Stimulated activated memory B cell treated with anti-CD40 and anti-IgM and Interleukin-4, amounts not matched to agents 10 μg/mL and 1 μg/mL and 100 μg/mL, for 72 hours (primary cell): ENCODE measurements around the gene SERPINA5.
"Not testable (repeated sequence)": the region's sequence is repeated elsewhere in the genome, so short reads cannot be mapped to it uniquely, and the experiment has no call there.

ENCODE experiments used
- ATAC-seq: fragments of 150-1000 bp; cut with Tn5 transposase; 2 replicates; pipeline ENCODE4 v1.10.0; 2021
- H3K27ac Mint-ChIP-seq: one replicate; pipeline ENCODE4 v1.8.0; 2022; ENCODE audit warnings: mild to moderate bottlenecking, mixed read lengths
- H3K27me3 Mint-ChIP-seq: one replicate; pipeline ENCODE4 v1.8.0; 2022; ENCODE audit warnings: mixed read lengths
- H3K36me3 Mint-ChIP-seq: one replicate; pipeline ENCODE4 v1.8.0; 2022; ENCODE audit warnings: mixed read lengths
- H3K4me1 Mint-ChIP-seq: one replicate; pipeline ENCODE4 v1.8.0; 2022; ENCODE audit warnings: mixed read lengths
- H3K4me3 Mint-ChIP-seq: one replicate; pipeline ENCODE4 v1.8.0; 2022; ENCODE audit warnings: mild to moderate bottlenecking, moderate library complexity, mixed read lengths
- H3K9me3 Mint-ChIP-seq: one replicate; pipeline ENCODE4 v1.8.0; 2022; ENCODE audit warnings: mixed read lengths

Gene SERPINA5

DNA sequence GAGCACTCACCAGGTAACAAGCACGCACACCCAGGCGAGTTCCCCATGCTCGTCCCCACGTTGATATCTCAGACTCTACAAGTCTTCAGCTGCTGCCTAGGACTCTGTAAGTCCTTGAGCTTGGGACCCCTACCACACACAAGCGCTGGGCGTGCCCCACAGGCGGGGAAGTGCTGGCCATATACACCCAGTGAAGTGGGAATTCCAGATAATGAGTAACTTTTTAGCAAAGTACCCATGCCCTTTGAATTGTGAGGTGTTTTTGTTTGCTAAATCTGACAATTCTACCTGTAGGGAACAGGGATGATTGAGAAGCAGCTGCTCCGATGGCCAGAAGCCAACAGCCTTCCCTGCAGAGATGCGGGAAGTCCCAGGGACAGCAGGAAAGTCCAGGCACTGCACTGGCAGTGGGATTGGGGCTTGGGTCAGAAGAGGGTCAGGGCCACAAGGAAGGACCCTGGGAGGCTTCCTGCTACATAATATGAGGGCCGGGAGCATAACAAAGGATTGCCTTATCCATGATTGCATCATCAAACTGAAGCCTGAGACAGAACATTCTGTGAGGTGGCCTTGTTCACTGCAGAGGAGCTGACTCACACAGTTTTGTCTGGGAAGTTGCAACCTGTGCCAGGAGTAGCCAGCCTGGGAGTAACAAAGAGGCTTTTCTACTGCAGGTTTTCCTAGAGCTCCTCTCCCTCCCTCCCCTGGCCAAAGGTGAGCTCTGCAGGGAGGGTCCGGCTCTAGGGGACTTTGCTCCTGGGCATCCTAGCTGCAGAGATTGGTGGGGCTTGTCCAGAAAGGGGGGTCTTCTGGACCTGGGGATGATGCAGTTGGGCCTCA, 17.8 kb downstream of the SERPINA5 start:
- no peaks in the 10 kb centered on the region for H3K4me1 Mint-ChIP-seq
- no peak overlapping the region for H3K4me3 Mint-ChIP-seq
- H3K27ac Mint-ChIP-seq: no peak overlapping the region
- peaks cover 4% of the 10 kb centered on the region for H3K9me3 Mint-ChIP-seq
- H3K27me3 Mint-ChIP-seq: peaks cover 25% of the 10 kb centered on the region
- no peaks in the 10 kb centered on the region for H3K36me3 Mint-ChIP-seq
- ATAC-seq: no peak

DNA sequence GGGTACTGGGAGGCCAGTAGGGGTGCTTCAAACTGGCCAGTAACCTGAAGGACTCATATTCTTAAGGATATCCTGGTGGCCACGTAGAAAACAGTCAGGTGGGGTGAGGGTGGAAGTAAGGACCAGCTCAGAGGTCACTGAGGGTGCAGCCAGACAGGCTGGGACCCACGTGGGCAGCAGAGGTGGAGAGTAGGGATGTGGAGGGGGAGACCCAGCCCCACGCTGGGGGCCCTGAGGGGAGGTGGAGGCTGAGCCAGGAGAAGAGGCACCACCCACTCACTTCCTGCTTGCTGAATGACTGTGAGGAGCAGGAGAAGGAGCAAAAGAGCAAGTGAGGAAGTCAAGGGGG, 18.4 kb downstream of the SERPINA5 start:
- Mint-ChIP-seq H3K27me3 (peaks cover 24% of the 10 kb centered on the region), H3K4me3 (no peak overlapping the region), H3K27ac (no peak overlapping the region), H3K36me3 (no peaks in the 10 kb centered on the region), H3K9me3 (peaks cover 4% of the 10 kb centered on the region), H3K4me1 (no peaks in the 10 kb centered on the region)
- ATAC-seq: no peak

- peaks cover 19% of the 10 kb centered on the region for H3K27me3 Mint-ChIP-seq
- H3K9me3 Mint-ChIP-seq: peaks cover 4% of the 10 kb centered on the region
- H3K4me3 Mint-ChIP-seq: no peak overlapping the region
- no peak overlapping the region for H3K27ac Mint-ChIP-seq
- no peaks in the 10 kb centered on the region for H3K36me3 Mint-ChIP-seq
- ATAC-seq: no peak
- H3K4me1 Mint-ChIP-seq: no peaks in the 10 kb centered on the region
These were observed 18.9 kb downstream of the SERPINA5 start for GRCh38 chr14:94600148-94600545.

DNA sequence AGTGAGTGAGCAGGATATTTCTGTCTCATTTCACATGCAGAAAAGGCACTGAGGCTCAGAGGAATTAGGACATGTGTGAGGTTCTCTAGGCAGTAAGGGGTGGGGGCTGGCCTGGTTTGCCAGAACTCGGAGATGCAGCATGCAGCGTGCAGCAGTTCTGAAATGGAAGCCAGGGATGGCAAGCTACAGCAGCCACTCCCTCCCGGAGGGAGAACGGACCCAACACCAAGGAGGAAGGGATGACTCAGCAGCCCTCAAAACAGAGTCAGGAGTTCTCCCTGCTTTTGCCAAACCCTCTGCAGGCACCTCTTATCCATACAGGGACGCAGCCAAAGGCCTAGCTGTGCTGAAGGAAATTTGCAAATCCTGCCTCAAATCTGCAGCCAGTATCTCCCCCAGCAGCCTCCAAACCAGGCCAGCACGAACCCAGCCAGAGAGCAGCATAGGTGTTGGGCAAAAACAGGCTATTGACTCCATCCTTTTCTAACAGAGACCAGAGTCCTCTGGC, 20.7 kb downstream of the SERPINA5 start:
- Mint-ChIP-seq H3K4me1 (no peaks in the 10 kb centered on the region), H3K36me3 (no peaks in the 10 kb centered on the region), H3K27ac (no peak overlapping the region), H3K27me3 (peaks cover 9% of the 10 kb centered on the region), H3K4me3 (no peak overlapping the region), H3K9me3 (peaks cover 4% of the 10 kb centered on the region)
- no peak for ATAC-seq

- Mint-ChIP-seq H3K27me3 (peaks cover 9% of the 10 kb centered on the region), H3K4me3 (no peak overlapping the region), H3K4me1 (no peaks in the 10 kb centered on the region), H3K27ac (no peak overlapping the region), H3K9me3 (peaks cover 8% of the 10 kb centered on the region), H3K36me3 (no peaks in the 10 kb centered on the region)
- ATAC-seq: no peak
These were observed 21.5 kb downstream of the SERPINA5 start for GRCh38 chr14:94602722-94603121.

GRCh38 chr14:94605361-94605760, 24.1 kb downstream of the SERPINA5 start:
- H3K4me3 Mint-ChIP-seq: no peak overlapping the region
- peaks cover 9% of the 10 kb centered on the region for H3K27me3 Mint-ChIP-seq
- peaks cover 16% of the 10 kb centered on the region for H3K9me3 Mint-ChIP-seq
- H3K27ac Mint-ChIP-seq: no peak overlapping the region
- no peaks in the 10 kb centered on the region for H3K36me3 Mint-ChIP-seq
- H3K4me1 Mint-ChIP-seq: no peaks in the 10 kb centered on the region
- ATAC-seq: no peak

GRCh38 chr14:94608966-94609365, 27.7 kb downstream of the SERPINA5 start:
- H3K27me3 Mint-ChIP-seq, H3K4me1 Mint-ChIP-seq, ATAC-seq, H3K36me3 Mint-ChIP-seq, H3K4me3 Mint-ChIP-seq, H3K27ac Mint-ChIP-seq: not testable (repeated sequence)
- H3K9me3 Mint-ChIP-seq: peaks cover 12% of the 10 kb centered on the region

- ATAC-seq: no peak
- H3K4me1 Mint-ChIP-seq: no peaks in the 10 kb centered on the region
- H3K27ac Mint-ChIP-seq: no peak overlapping the region
- no peak overlapping the region for H3K4me3 Mint-ChIP-seq
- peaks cover 13% of the 10 kb centered on the region for H3K9me3 Mint-ChIP-seq
- no peaks in the 10 kb centered on the region for H3K36me3 Mint-ChIP-seq
- no peaks in the 10 kb centered on the region for H3K27me3 Mint-ChIP-seq
These were observed 30.0 kb downstream of the SERPINA5 start for GRCh38 chr14:94611179-94611578.

DNA sequence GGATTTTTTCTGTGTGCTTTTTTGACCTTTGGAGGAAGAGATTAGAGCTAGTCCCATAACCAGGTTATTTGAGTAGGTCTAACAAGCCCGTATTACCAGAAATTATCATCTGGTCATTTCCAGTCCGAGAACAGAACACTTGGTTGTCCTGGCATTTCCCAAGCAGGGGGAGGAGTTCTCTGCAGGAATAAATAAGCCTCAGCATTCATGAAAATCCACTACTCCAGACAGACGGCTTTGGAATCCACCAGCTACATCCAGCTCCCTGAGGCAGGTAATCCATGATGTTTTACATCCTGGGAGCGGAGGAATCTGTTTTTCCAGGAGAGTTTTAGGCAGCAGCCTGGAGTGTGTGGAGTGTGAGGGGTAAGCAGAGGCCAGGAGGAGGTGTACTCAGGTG, 30.9 kb downstream of the SERPINA5 start, which contains the start of gene SERPINA3:
SERPINA3 (plus strand) TSS at position 218 of the 400 bp plus-strand sequence. CDS start 2,051 bp downstream, outside the sequence.
- no peaks in the 10 kb centered on the region for H3K27me3 Mint-ChIP-seq
- ATAC-seq: no peak

GRCh38 chr14:94612580-94613554, 31.6 kb downstream of the SERPINA5 start:
- Mint-ChIP-seq H3K4me3 (no peak overlapping the region), H3K9me3 (peaks cover 17% of the 10 kb centered on the region), H3K27me3 (no peaks in the 10 kb centered on the region), H3K36me3 (no peaks in the 10 kb centered on the region), H3K27ac (no peak overlapping the region), H3K4me1 (no peaks in the 10 kb centered on the region)
- no peak for ATAC-seq

More for the DNA sequence above, 30.9 kb downstream of the SERPINA5 start, which contains the start of gene SERPINA3:
- Mint-ChIP-seq H3K27ac (no peak within 1 kb of the TSS), H3K36me3 (no peaks in the 10 kb centered on the region), H3K4me1 (no peaks in the 10 kb centered on the region), H3K4me3 (no peak within 1 kb of the TSS), H3K9me3 (peaks cover 20% of the 10 kb centered on the region)

- peaks cover 22% of the 10 kb centered on the region for H3K9me3 Mint-ChIP-seq
- no peak for ATAC-seq
These were observed 32.8 kb downstream of the SERPINA5 start for GRCh38 chr14:94613720-94614644.

DNA sequence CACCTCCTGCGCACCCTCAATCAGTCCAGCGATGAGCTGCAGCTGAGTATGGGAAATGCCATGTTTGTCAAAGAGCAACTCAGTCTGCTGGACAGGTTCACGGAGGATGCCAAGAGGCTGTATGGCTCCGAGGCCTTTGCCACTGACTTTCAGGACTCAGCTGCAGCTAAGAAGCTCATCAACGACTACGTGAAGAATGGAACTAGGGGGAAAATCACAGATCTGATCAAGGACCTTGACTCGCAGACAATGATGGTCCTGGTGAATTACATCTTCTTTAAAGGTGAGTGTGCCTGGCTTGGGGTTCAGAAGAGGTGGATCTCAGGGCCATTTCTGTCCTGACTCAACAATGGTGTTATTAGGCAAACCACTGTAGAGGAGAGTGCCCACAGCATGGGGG, 33.6 kb downstream of the SERPINA5 start:
- Mint-ChIP-seq H3K4me3 (no peak overlapping the region), H3K27ac (no peak overlapping the region), H3K9me3 (peaks cover 17% of the 10 kb centered on the region), H3K36me3 (no peaks in the 10 kb centered on the region), H3K4me1 (no peaks in the 10 kb centered on the region), H3K27me3 (no peaks in the 10 kb centered on the region)
- no peak for ATAC-seq

More at GRCh38 chr14:94613720-94614644, 32.8 kb downstream of the SERPINA5 start:
- no peaks in the 10 kb centered on the region for H3K4me1 Mint-ChIP-seq
- no peak overlapping the region for H3K27ac Mint-ChIP-seq
- H3K27me3 Mint-ChIP-seq: no peaks in the 10 kb centered on the region
- H3K36me3 Mint-ChIP-seq: no peaks in the 10 kb centered on the region
- no peak overlapping the region for H3K4me3 Mint-ChIP-seq

GRCh38 chr14:94615254-94615653, 34.0 kb downstream of the SERPINA5 start:
- Mint-ChIP-seq H3K36me3 (no peaks in the 10 kb centered on the region), H3K9me3 (peaks cover 21% of the 10 kb centered on the region), H3K27ac (no peak overlapping the region), H3K4me1 (no peaks in the 10 kb centered on the region), H3K27me3 (no peaks in the 10 kb centered on the region), H3K4me3 (no peak overlapping the region)
- no peak for ATAC-seq

DNA sequence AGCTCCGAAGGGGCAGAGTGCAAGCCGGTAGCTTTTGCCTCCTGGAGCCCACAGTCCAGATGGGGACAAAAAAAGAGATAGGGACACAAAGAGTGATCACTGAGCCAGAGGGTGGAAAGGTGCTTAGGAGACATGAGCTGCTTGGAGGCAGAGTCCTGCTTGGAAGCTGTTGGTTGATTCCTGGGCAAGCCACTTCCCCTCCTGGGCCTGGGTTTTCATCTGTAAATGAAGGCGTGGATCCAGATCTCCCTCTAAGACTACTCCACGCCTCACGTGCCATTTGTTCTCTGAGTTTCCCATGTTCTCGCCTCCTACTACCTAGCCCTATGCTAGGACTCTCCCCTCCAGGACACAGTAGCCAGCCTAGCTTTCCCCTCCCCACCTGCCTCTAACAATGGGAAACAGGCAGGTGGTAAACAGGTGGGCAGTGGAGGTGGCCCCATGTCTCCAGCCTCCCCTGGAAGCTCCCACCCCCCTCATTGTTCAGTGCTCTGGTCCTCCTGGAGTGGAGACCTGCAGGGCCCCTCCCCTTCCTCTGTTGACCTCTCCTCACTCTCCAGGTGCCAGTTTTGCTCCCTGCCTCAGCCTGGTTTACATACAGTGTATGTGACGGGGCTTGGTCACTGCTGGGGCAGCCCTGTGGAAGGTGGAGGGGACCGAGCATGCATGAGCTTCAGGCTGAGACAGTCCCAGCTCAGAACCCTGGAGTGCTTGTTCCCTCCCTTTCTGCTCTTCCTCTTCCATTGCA, 34.8 kb downstream of the SERPINA5 start:
- no peaks in the 10 kb centered on the region for H3K27me3 Mint-ChIP-seq
- H3K4me3 Mint-ChIP-seq: no peak overlapping the region
- no peaks in the 10 kb centered on the region for H3K36me3 Mint-ChIP-seq
- no peaks in the 10 kb centered on the region for H3K4me1 Mint-ChIP-seq
- H3K9me3 Mint-ChIP-seq: peaks cover 21% of the 10 kb centered on the region
- peak; percentile 13 for ATAC-seq
- H3K27ac Mint-ChIP-seq: no peak overlapping the region
